ENCODE data around the gene ACOX3. TPM values are rescaled to one million over a fixed set of nuclear protein-coding genes. Genes with fewer than 3 reads are reported as not detected.

The ACOX3 gene
- total RNA-seq, 1 donor from 2014 or later, result 27.8 TPM

- ATAC-seq (no peak), DNase-seq (ENCODE audit: low spot score) (no peak)
- intact Hi-C loops (cut with DNase I), result no loop called here
Measured at GRCh38 chr4:8381814-8382581, 58.5 kb downstream of the ACOX3 start.

GRCh38 chr4:8380511-8381415 lies 59.8 kb downstream of the ACOX3 start:
- no peak for DNase-seq (ENCODE audit: low spot score)
- ATAC-seq, result no peak
- intact Hi-C loops (cut with DNase I), result no loop called here

GRCh38 chr4:8379771-8380170 lies 60.8 kb downstream of the ACOX3 start:
- intact Hi-C loops (cut with DNase I), result no loop called here
- DNase-seq (ENCODE audit: low spot score), result no peak
- ATAC-seq, result no peak

- intact Hi-C loops (cut with DNase I), result no loop called here
- no peak for ATAC-seq
Measured at GRCh38 chr4:8379281-8379680, 61.2 kb downstream of the ACOX3 start.

GRCh38 chr4:8378776-8379175 lies 61.7 kb downstream of the ACOX3 start:
- DNase-seq (ENCODE audit: low spot score) (no peak), ATAC-seq (no peak)
- intact Hi-C loops (cut with DNase I), result no loop called here

More at GRCh38 chr4:8379281-8379680, 61.2 kb downstream of the ACOX3 start:
- DNase-seq (ENCODE audit: low spot score), result no peak

- DNase-seq (ENCODE audit: low spot score) (no peak), ATAC-seq (no peak)
- intact Hi-C loops (cut with DNase I), result no loop called here
Measured at GRCh38 chr4:8378101-8378724, 62.3 kb downstream of the ACOX3 start.

- no peak for ATAC-seq
- no peak for DNase-seq (ENCODE audit: low spot score)
- intact Hi-C loops (cut with DNase I), result no loop called here
Measured at GRCh38 chr4:8377103-8378075, 63.1 kb downstream of the ACOX3 start.

- ATAC-seq (no peak), DNase-seq (ENCODE audit: low spot score) (no peak)
- intact Hi-C loops (cut with DNase I), result no loop called here
Measured at GRCh38 chr4:8376361-8377102, 64.0 kb downstream of the ACOX3 start.

- intact Hi-C loops (cut with DNase I), result no loop called here
- no peak for DNase-seq (ENCODE audit: low spot score)
- ATAC-seq, result no peak
Measured at GRCh38 chr4:8374851-8375649, 65.5 kb downstream of the ACOX3 start.

- DNase-seq (ENCODE audit: low spot score) (no peak), ATAC-seq (no peak)
- intact Hi-C loops (cut with DNase I), result no loop called here
Measured at GRCh38 chr4:8373973-8374545, 66.5 kb downstream of the ACOX3 start.

GRCh38 chr4:8373270-8373972 lies 67.1 kb downstream of the ACOX3 start:
- DNase-seq (ENCODE audit: low spot score) (no peak), ATAC-seq (no peak)
- intact Hi-C loops (cut with DNase I), result no loop called here

- no peak for DNase-seq (ENCODE audit: low spot score)
Measured at GRCh38 chr4:8372506-8372905, 68.0 kb downstream of the ACOX3 start.

GRCh38 chr4:8371596-8371995 lies 68.9 kb downstream of the ACOX3 start:
- DNase-seq (ENCODE audit: low spot score), result no peak
- ATAC-seq, result no peak
- intact Hi-C loops (cut with DNase I), result no loop called here

More at GRCh38 chr4:8372506-8372905, 68.0 kb downstream of the ACOX3 start:
- no peak for ATAC-seq
- intact Hi-C loops (cut with DNase I), result no loop called here

GRCh38 chr4:8370835-8371595 lies 69.5 kb downstream of the ACOX3 start:
- intact Hi-C loops (cut with DNase I), result no loop called here
- DNase-seq (ENCODE audit: low spot score) (no peak), ATAC-seq (no peak)

GRCh38 chr4:8370106-8370787 lies 70.3 kb downstream of the ACOX3 start:
- no peak for DNase-seq (ENCODE audit: low spot score)
- intact Hi-C loops (cut with DNase I), result no loop called here
- ATAC-seq, result no peak
